Activated naive CD8-positive, alpha-beta T cell treated with anti-CD3 and anti-CD28 coated beads, Interleukin-2, amount 50 U/mL, for 24 hours (primary cell): ENCODE measurements around the gene TSEN15.

ENCODE experiments used
- ATAC-seq: fragments of 150-1000 bp; cut with Tn5 transposase; one replicate; pipeline ENCODE4 v1.10.0; 2021
- DNase-seq: peaks from one replicate; pipeline ENCODE4 v3.0.0; 2021
- H3K27ac Mint-ChIP-seq: one replicate; pipeline ENCODE4 v1.8.0; 2021; ENCODE audit warnings: mild to moderate bottlenecking, mixed read lengths
- H3K27me3 Mint-ChIP-seq: one replicate; pipeline ENCODE4 v1.8.0; 2021; ENCODE audit warnings: mixed read lengths
- H3K36me3 Mint-ChIP-seq: one replicate; pipeline ENCODE4 v1.8.0; 2021; ENCODE audit warnings: low read depth, mixed read lengths
- H3K4me1 Mint-ChIP-seq: one replicate; pipeline ENCODE4 v1.8.0; 2021; ENCODE audit warnings: mixed read lengths
- H3K4me3 Mint-ChIP-seq: one replicate; pipeline ENCODE4 v1.8.0; 2021; ENCODE audit warnings: mild to moderate bottlenecking, moderate library complexity, mixed read lengths
- H3K9me3 Mint-ChIP-seq: one replicate; pipeline ENCODE4 v1.8.0; 2021; ENCODE audit warnings: mixed read lengths

The TSEN15 gene

DNA sequence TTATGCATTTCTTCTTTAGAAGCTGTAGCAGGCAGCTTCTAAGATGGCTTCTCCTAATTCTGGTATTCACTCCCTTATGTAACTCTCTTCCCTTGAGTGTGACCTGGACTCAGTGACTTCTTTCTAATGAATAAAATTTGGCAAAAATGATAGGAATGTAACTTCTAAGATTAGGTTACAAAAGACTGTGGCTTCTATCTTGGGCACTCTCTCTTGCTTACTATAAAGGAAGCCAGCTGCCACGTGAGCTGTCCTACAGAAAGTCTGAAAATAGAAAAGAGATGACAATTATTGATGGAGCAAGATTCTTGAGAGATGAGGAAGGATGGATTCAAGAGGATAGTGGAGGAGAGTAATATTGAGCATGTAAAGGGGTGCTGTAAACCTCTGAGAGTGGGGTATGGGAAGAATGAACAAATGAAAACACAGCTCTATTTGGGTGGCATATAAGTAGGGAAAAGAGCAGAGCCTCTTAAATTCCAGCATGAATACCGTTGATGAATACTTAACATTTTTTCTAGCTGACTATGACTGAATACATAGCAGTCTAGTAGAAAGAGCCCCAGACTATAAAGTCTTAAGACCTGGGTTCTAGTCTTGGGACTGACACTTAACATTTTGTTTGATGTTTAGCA lies 5.5 kb downstream of the TSEN15 start:
- no peaks in the 10 kb centered on the region for H3K27me3 Mint-ChIP-seq
- no peak for ATAC-seq
- peaks cover 34% of the 10 kb centered on the region for H3K36me3 Mint-ChIP-seq
- H3K4me1 Mint-ChIP-seq: peaks cover 39% of the 10 kb centered on the region
- no peak overlapping the region for H3K27ac Mint-ChIP-seq
- no peak for DNase-seq
- no peaks in the 10 kb centered on the region for H3K9me3 Mint-ChIP-seq
- no peak overlapping the region for H3K4me3 Mint-ChIP-seq

DNA sequence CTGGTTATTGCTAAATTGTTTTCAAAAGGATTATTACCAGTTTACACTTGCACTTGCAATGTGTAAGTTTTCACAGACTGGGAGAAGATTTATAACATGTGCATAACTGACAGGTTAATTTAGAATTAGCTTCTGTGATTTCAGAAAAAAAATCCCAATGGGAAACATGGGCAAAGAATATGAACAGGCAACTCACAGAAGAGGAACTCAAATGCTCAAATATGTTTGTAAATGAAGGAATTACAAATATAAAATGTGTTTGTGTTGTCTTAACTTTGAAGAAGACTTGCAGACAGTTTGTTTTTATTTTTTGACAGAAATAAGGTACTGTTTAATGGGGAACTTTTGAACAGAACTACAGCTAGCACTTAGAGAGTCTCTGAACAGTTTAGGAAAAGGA lies 8.4 kb downstream of the TSEN15 start:
- ATAC-seq (no peak), DNase-seq (no peak)
- peaks cover 35% of the 10 kb centered on the region for H3K36me3 Mint-ChIP-seq
- no peak overlapping the region for H3K27ac Mint-ChIP-seq
- H3K27me3 Mint-ChIP-seq: no peaks in the 10 kb centered on the region
- H3K4me3 Mint-ChIP-seq: no peak overlapping the region
- no peaks in the 10 kb centered on the region for H3K9me3 Mint-ChIP-seq
- peaks cover 18% of the 10 kb centered on the region for H3K4me1 Mint-ChIP-seq

DNA sequence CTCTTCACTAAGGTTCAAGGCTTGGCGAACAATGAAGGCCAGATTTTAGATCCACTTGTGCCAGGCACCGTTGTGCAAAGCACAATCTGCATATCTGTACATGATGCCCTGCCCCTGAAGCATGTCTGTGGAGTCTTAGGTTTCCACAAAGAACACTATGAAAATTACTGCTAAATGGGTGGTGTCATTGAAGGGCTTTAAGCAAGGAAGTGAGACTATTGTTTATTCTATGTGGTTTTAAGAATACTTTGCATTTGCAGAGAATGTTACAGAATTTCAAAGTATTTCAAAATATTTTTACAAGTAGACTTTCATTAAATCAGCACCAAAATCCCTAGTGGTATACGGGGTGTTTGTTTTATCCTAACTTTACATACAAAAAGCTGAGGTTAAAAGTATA lies 8.8 kb downstream of the TSEN15 start:
- H3K36me3 Mint-ChIP-seq: peaks cover 33% of the 10 kb centered on the region
- no peaks in the 10 kb centered on the region for H3K27me3 Mint-ChIP-seq
- DNase-seq (no peak), ATAC-seq (no peak)
- no peaks in the 10 kb centered on the region for H3K9me3 Mint-ChIP-seq
- H3K4me3 Mint-ChIP-seq: no peak overlapping the region
- H3K27ac Mint-ChIP-seq: no peak overlapping the region
- peaks cover 14% of the 10 kb centered on the region for H3K4me1 Mint-ChIP-seq

DNA sequence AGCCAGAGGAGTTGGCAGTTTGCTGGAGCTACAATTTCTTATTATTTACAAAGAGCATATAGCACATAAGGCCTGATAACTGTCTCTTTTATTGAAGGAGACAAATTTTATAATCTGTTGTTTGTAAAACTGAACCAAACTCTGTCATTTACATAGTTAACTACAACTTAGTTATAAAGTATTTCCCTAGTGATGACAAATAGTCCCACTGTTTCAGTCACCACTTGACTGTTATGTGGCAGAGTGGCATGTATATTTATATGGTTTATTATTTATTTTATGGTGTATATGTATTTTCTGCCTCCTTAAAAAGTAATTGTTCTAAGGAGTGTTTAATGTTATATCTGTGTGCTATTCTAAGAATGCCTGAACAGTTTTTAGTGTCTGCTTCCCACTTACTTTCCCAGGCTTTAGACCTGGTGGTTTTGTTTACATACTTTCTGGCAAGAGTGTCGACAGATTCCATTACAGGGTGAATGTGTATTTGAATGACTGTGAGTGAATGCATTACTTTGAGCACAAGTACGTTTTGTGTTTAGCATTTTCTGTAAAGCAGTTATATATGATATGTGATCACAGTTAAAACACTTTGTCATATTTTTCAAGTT lies 10.0 kb downstream of the TSEN15 start:
- no peak for DNase-seq
- peaks cover 32% of the 10 kb centered on the region for H3K36me3 Mint-ChIP-seq
- H3K27ac Mint-ChIP-seq: no peak overlapping the region
- peaks cover 14% of the 10 kb centered on the region for H3K4me1 Mint-ChIP-seq
- no peak for ATAC-seq
- no peaks in the 10 kb centered on the region for H3K27me3 Mint-ChIP-seq
- no peaks in the 10 kb centered on the region for H3K9me3 Mint-ChIP-seq
- H3K4me3 Mint-ChIP-seq: no peak overlapping the region

DNA sequence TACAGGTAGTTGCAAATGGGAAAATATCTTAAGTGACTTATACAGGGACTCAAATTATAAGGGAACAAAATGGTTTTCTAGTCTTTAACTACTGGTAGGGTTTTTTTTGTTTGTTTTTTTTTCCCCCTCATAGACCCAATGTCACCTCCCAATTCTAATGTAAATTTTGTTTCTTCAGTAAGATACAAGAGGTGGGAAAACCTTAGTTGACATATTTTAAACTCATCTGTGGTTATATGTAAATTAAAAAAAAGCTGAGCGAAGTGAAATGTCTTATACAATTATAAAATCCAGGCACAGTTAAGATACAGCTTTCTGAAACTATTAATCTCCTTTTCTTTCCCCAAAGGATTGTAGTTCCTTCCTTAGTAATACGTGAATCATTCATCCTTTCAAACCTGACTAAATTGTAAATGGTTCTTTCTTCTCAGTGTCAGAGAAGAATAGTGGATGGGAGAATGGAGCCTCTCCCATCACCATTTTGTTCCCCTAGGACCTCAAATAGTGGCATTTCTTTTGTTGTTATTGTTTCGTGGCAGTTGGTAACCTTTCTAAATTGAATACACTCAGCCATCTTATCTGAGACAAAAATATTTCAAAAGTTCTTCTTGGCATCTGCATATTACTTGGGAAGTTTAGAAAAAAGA lies 11.2 kb downstream of the TSEN15 start:
- peaks cover 32% of the 10 kb centered on the region for H3K36me3 Mint-ChIP-seq
- DNase-seq: no peak
- H3K4me1 Mint-ChIP-seq: peaks cover 9% of the 10 kb centered on the region
- ATAC-seq: no peak
- H3K27me3 Mint-ChIP-seq: no peaks in the 10 kb centered on the region
- no peak overlapping the region for H3K4me3 Mint-ChIP-seq
- no peaks in the 10 kb centered on the region for H3K9me3 Mint-ChIP-seq
- no peak overlapping the region for H3K27ac Mint-ChIP-seq

DNA sequence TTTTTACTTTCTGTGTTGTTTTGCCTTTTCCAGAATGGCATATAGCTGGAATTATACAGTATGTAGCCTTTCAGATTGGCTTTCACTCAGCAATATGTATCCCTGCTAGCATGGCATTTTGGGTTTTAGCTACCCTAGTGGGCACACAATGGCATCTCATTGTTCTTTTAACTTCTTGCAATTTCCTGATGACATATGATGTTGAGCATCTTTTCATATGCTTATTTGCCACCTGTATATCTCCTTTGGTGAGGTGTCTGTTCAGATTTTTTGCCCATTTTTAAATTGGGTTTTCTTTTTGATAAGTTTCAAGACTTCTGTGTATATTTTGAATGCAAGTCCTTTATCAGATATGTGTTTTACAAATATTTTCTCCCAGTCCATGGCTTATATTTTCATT lies 14.0 kb downstream of the TSEN15 start:
- Mint-ChIP-seq H3K27me3 (no peaks in the 10 kb centered on the region), H3K27ac (no peak overlapping the region), H3K4me3 (no peak overlapping the region), H3K36me3 (peaks cover 25% of the 10 kb centered on the region), H3K9me3 (no peaks in the 10 kb centered on the region), H3K4me1 (peaks cover 11% of the 10 kb centered on the region)
- ATAC-seq: no peak
- no peak for DNase-seq

DNA sequence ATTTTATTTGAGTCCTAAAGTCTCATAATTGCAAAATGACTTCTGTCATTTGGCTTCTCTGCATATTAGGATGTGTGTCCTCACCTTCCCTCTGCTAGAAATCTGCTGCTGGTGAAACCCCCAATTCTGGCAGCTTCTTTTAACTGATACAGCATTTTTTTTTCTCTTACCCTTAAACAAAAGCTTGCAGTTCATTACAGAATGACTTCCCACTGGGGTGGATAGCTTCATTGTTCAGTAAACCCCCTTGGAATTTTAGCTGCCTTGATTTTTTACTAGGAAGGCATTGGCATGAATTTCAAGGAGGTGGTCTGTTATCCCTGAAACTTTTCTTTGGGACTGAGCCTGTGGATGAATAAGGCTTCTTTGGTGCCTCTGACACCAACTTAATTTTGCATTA lies 16.8 kb downstream of the TSEN15 start:
- no peaks in the 10 kb centered on the region for H3K9me3 Mint-ChIP-seq
- H3K36me3 Mint-ChIP-seq: peaks cover 31% of the 10 kb centered on the region
- H3K27me3 Mint-ChIP-seq: no peaks in the 10 kb centered on the region
- no peak overlapping the region for H3K27ac Mint-ChIP-seq
- ATAC-seq (no peak), DNase-seq (no peak)
- no peak overlapping the region for H3K4me3 Mint-ChIP-seq
- H3K4me1 Mint-ChIP-seq: peaks cover 8% of the 10 kb centered on the region

DNA sequence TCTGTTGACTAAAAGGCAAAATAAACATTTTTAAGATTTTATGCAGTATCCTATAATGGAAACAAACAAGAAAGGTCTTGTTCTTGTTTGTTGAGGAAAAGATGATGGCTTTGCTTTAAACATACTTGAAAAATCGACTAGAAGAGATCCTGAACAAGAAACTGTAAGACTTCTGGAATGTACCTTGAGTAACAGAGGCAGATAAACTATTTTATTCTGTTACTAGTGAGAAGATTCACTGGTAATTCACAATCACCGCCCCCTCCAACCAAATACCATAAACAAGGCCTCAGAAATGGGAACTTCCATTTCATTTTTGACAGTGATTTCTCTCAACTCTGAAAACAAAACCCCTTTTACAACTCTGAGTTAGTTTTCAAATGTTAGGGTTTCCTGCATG lies 18.1 kb downstream of the TSEN15 start:
- Mint-ChIP-seq H3K27ac (peak overlapping the region; percentile 14), H3K36me3 (peaks cover 26% of the 10 kb centered on the region), H3K4me1 (peaks cover 8% of the 10 kb centered on the region), H3K4me3 (no peak overlapping the region), H3K27me3 (no peaks in the 10 kb centered on the region), H3K9me3 (no peaks in the 10 kb centered on the region)
- DNase-seq: no peak
- no peak for ATAC-seq

DNA sequence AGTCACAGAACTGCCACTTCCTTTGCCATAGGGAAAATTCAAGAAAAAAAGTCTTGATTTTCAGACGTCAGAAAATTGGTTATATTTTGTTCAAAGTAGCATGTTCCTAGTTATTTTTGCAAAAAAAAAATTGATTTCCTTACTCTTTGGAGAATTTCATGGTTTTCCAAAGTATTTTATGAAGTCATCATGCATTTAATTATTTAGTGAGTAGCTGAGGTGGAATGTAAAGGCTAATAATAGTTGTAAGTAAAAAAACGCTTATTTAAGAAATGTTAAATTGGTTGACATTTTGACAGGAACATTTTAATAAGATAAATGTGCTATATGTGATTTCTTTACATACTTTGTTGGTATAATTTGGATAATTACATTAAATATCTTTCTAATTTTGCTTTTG lies 20.8 kb downstream of the TSEN15 start:
- no peak overlapping the region for H3K4me3 Mint-ChIP-seq
- H3K4me1 Mint-ChIP-seq: peaks cover 11% of the 10 kb centered on the region
- H3K36me3 Mint-ChIP-seq: peaks cover 14% of the 10 kb centered on the region
- no peak overlapping the region for H3K27ac Mint-ChIP-seq
- H3K9me3 Mint-ChIP-seq: no peaks in the 10 kb centered on the region
- ATAC-seq (no peak), DNase-seq (no peak)
- H3K27me3 Mint-ChIP-seq: no peaks in the 10 kb centered on the region

DNA sequence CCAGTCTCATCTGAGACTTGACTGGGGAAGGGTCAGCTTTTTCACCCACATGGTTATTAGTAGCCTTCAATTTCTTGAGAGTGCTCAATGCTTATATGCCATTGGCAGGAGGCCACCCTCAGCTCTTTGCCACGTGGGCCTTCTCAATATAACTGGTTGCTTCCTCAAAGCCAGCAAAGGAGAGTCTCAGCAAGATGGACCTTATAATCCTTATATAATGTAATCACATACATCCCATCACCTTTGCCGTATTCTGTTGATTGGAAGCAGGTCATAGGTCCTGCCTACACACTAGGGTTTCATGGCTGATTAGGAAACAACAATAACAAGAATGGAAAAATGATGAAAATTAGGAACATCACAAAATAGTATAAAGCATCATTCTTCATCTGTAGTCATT lies 22.9 kb downstream of the TSEN15 start:
- Mint-ChIP-seq H3K27me3 (no peaks in the 10 kb centered on the region), H3K4me3 (no peak overlapping the region), H3K36me3 (peaks cover 16% of the 10 kb centered on the region), H3K4me1 (peaks cover 19% of the 10 kb centered on the region), H3K9me3 (no peaks in the 10 kb centered on the region), H3K27ac (no peak overlapping the region)
- no peak for ATAC-seq
- DNase-seq: no peak

DNA sequence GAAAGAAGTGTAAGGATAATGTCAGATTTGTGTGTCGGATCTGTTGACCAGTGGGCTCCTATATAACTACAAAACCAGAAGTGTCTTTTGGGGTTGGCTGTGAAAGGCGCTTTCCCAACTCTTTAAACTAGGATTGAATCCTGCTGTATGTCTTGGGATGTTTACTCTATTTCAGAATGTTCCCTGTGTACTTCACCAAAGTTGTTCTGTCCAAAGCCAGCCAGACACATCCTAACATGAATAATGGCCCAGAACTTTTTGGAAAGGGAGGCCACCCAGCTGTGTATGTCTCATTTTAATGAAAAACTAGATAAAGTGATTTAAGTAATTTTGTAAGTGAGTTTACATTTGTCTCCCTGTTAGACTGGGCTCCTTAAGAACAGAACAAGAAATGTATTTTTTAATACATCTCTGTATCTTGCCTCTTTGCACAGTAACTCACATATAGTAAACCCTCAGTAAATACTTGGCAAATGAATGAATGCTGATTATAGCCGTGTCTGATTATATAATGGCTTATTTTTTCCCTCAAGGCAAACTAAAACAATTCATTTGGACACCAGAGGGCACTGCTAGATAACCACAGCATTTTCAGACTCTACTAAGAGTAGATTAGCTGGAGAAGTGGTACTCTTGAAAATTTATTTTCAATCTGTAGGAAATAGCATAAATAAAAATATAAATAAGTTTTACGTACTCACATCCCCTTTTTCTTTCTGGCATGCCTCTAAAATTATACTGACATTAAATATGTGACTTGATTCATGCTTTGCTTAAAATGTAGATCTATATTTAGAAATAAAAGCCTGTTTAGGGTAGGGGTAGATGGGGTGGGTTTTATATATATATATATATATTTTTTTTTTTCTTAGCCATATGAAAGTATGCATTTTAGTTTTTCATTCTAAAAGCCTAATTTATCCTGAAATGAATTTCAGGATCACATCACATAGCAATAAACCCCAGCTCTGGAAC lies 23.8 kb downstream of the TSEN15 start:
- H3K27me3 Mint-ChIP-seq: no peaks in the 10 kb centered on the region
- H3K9me3 Mint-ChIP-seq: no peaks in the 10 kb centered on the region
- ATAC-seq: no peak
- H3K36me3 Mint-ChIP-seq: peaks cover 12% of the 10 kb centered on the region
- peaks cover 13% of the 10 kb centered on the region for H3K4me1 Mint-ChIP-seq
- no peak overlapping the region for H3K27ac Mint-ChIP-seq
- no peak for DNase-seq
- no peak overlapping the region for H3K4me3 Mint-ChIP-seq

DNA sequence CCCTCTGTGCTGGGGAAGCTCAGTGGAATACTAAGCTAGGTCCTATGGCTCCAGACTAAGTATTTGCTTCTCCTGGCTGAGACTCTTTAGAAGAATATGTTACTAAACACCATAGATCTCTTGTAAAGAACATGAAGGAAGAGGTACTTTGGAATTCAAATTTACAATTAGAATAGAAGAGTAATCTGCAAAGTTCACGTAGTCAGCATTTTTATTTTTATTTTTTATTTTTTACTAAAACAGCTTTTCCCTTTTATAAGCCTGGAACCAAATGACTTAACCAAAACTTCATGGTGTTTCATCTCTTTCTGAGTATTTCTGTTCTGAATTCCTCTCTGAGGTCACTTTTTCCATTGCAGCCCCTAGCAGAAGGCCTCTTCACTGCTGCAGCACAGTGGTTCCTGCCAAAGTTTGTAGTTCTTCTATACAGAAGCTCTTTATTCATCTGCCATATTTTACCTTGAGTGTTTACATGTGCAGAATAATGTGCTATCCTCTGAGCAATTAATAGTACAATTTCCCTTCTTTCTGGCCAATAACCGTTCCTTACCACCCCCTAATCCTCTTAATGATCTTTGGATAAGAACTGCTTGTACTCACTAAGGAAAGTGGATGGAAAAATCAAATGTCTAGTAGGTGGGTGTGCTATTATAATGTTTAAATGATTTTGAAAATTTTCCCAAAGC lies 27.2 kb downstream of the TSEN15 start:
- no peaks in the 10 kb centered on the region for H3K27me3 Mint-ChIP-seq
- H3K27ac Mint-ChIP-seq: peak overlapping the region; percentile 61
- peaks cover 2% of the 10 kb centered on the region for H3K36me3 Mint-ChIP-seq
- H3K4me3 Mint-ChIP-seq: no peak overlapping the region
- no peaks in the 10 kb centered on the region for H3K9me3 Mint-ChIP-seq
- ATAC-seq (peak; percentile 68), DNase-seq (no peak)
- peaks cover 13% of the 10 kb centered on the region for H3K4me1 Mint-ChIP-seq

DNA sequence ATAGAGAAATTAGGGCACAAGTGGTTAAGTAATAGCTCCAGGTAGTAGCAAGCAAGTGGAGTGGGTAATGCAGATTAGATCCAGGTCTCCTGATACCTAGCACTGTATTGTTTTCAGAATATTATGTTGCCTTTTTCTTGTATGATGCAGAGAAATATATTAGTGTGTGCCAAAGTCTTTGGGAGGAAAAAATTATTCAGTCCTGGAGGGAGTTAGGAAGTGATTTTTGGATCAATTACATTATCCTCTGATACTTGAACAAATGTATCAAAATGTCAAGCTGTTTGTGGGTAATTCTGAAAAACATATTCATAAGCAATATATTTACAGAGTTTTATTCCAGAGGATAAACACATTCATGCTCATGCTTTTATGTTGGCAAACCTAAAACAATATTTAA lies 28.8 kb downstream of the TSEN15 start:
- Mint-ChIP-seq H3K9me3 (no peaks in the 10 kb centered on the region), H3K36me3 (peaks cover 2% of the 10 kb centered on the region), H3K27me3 (no peaks in the 10 kb centered on the region), H3K4me3 (no peak overlapping the region), H3K4me1 (peaks cover 13% of the 10 kb centered on the region), H3K27ac (no peak overlapping the region)
- DNase-seq (no peak), ATAC-seq (no peak)
